ENCODE data around the gene ARRDC4.

ARRDC4 gene

DNA sequence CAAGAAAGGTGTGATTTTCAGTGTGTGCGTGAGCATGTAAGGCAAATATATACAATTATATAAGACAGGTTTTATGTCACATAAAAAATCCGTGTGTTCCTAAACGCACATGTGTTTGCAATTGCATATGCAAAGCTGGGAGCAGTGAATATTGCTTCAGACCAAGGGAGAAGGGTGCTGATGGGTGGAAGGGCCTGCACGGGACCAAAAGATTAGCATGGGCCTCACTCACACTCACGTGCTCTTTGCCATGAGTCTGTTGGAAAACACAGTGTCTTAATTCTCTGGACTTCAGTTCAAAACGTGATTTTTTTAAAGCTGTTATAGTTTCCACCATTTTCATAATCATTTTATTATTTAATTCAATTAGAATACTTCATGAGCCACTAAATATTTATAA lies 7.2 kb upstream of the ARRDC4 start:
- no peak overlapping the region for H3K4me3 ChIP-seq (ENCODE audit: control insufficient read depth, low read depth, low read length)
- no peak for TF ChIP-seq CTCF (conservative IDR thresholded peaks at IDR 0.05; ENCODE audit: control insufficient read depth, insufficient read depth, low read depth, low read length)
- no peak for DNase-seq (ENCODE audit: low read depth)

DNA sequence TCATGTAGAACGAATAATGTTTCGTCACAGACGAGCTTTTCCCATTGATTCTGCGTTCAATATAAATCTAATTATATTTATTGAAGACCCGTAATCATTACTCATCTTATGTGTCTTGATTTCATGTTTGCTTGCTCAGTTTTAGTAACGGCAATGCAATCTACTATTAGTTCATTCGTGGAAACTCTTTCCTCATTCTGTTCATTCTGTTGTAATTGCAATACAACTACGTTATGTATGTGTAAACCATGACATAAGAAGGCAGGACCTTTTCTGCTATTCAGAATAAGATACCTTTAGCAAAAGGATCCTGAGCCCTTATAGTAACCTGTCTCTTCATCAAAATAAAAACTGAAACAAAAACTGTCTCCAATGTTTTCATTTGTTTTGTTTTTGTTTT lies 6.8 kb upstream of the ARRDC4 start:
- no peak for TF ChIP-seq CTCF (conservative IDR thresholded peaks at IDR 0.05; ENCODE audit: control insufficient read depth, insufficient read depth, low read depth, low read length)
- no peak for DNase-seq (ENCODE audit: low read depth)
- H3K4me3 ChIP-seq (ENCODE audit: control insufficient read depth, low read depth, low read length) = no peak overlapping the region

GRCh38 chr15:97955035-97955434 lies 5.5 kb upstream of the ARRDC4 start:
- TF ChIP-seq CTCF (conservative IDR thresholded peaks at IDR 0.05; ENCODE audit: control insufficient read depth, insufficient read depth, low read depth, low read length) = no peak
- no peak overlapping the region for H3K4me3 ChIP-seq (ENCODE audit: control insufficient read depth, low read depth, low read length)
- DNase-seq (ENCODE audit: low read depth) = no peak

GRCh38 chr15:97955529-97955928 lies 5.0 kb upstream of the ARRDC4 start:
- H3K4me3 ChIP-seq (ENCODE audit: control insufficient read depth, low read depth, low read length) = no peak overlapping the region
- DNase-seq (ENCODE audit: low read depth) = no peak
- TF ChIP-seq CTCF (conservative IDR thresholded peaks at IDR 0.05; ENCODE audit: control insufficient read depth, insufficient read depth, low read depth, low read length) = no peak

GRCh38 chr15:97959724-97960363 lies 659 bp upstream of the ARRDC4 start:
- TF ChIP-seq CTCF (conservative IDR thresholded peaks at IDR 0.05; ENCODE audit: control insufficient read depth, insufficient read depth, low read depth, low read length) = no peak
- DNase-seq (ENCODE audit: low read depth) = no peak
- H3K4me3 ChIP-seq (ENCODE audit: control insufficient read depth, low read depth, low read length) = peak overlapping the region; percentile 50

DNA sequence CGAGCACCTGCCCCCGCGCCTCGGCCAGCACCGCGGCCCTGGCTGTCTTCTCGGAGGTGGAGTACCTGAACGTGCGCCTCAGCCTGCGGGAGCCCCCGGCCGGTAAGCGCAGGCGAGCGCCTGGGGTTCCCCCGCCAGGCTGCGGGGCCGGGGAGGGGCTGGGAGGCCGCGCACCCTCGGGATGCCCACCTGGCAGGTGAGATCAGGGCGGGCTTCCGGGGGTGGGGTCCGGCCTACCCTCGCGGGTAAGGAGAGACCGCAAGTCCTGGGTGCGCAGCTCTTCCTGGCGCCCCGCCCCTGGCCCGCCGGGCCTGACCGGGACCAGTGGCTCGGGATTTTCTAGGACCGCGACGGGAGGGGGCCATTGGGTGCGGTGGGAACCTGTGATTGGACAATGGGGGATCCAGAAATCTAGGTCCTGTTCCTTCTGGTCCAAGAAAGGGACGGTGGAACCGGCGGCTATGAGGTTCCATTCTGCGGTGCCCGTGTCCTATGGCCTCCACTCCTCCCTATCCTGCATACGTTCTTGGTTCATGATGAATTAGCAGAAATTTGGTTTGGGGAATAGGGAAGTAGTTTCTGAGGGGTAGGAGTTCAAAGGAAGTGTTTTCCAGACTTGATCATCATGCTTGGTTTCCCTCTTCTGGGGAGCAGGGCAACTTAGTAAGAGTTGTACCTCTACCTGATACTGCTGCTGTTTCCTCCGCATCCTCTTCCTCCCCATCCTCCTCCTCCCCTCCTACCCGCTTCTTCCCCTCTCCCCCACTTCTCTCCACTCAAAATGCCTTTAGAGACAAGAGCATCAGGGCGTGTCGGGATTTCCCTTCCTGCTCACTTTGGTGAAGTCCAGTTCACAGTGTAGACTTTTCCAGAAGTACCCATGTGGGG lies 808 bp downstream of the ARRDC4 start:
- H3K4me3 ChIP-seq (ENCODE audit: control insufficient read depth, low read depth, low read length) = peak overlapping the region; percentile 70
- DNase-seq (ENCODE audit: low read depth) = peak; percentile 22
- TF ChIP-seq CTCF (conservative IDR thresholded peaks at IDR 0.05; ENCODE audit: control insufficient read depth, insufficient read depth, low read depth, low read length) = no peak
